Jurkat, Clone E6-1 (cell line): ENCODE data around the gene IL34.

ENCODE experiments used
- DNase-seq: peaks from one replicate; pipeline ENCODE4 v3.0.0-alpha.2; 2011; ENCODE audit warnings: low read depth, low spot score
- H3K4me3 ChIP-seq: 2 replicates; pipeline ENCODE4 v1.5.1; 2011; ENCODE audit warnings: mild to moderate bottlenecking, low read length, control low read depth, moderate library complexity

Gene IL34

DNA sequence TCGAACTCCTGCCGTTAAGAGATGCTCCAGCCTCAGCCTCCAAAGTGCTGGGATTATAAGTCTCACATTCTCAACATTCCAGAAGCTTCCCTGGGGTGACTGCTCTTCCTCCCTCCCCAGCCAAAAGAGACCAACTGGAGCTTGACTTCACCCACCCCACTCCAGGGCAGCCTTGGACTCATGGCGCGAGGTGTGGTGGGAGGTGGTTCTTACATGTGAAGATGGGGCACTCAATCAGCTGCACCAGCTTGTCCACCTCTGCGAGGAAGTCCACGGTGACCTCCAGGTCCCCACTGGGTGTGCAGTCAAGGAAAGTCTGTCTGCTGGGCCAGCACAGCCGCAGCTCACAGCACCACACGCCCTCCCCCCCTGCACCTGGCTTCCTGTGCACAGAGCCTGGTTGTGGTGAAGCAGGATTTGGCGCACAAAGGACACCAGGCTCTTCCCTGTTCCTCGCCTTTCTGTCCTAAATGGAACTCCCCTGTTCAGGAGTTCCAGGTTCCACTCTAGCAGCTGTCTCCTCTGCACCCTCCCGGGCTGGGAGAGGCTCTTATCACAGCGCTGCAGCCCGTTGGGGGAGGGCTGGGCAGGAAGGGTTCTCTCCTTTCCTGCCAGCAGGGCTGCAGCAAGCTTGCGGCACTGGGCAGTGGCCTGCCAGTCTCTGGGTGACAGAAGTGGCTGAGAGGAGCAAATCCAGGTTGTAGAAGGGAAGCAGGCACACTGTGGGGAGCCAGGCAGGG lies 49.1 kb downstream of the IL34 start:
- H3K4me3 ChIP-seq = peak overlapping the region; percentile 37
- peak; percentile 82 for DNase-seq

GRCh38 chr16:70696355-70696754 lies 50.0 kb downstream of the IL34 start:
- no peak overlapping the region for H3K4me3 ChIP-seq

DNA sequence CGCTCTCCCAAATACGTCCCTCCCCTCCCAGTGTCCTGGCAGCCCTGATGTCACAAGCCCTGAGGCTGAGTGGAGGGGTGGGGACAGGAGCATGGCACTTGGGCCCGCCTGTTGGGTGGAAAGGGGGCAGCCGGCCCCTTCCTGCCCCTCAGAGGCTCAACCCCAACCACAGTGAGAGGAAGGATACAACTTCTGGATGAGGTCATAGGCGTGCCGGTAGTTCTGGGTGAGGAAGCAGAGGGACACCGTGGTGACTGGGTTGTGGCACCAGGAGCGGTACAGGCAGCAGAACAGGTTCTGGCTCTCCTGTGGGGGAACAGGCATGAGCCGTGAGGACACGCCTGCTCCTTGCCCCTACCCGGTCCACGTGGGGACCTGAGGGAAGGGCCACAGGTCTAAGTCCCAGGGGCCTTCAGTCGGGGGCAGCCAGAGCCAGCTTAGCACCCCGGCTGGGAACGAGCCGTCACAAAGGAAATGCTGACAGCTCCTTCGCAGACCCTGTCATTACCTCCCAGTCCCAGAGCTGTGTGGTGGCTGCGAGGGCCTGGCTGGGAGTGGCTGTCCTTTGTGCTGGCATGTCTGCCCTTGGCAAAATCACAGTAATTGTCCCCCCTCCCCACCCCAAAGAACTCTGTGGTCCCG lies 50.7 kb downstream of the IL34 start:
- H3K4me3 ChIP-seq = no peak overlapping the region
- DNase-seq = peak; percentile 78

More at GRCh38 chr16:70696355-70696754, 50.0 kb downstream of the IL34 start:
- DNase-seq = no peak

DNA sequence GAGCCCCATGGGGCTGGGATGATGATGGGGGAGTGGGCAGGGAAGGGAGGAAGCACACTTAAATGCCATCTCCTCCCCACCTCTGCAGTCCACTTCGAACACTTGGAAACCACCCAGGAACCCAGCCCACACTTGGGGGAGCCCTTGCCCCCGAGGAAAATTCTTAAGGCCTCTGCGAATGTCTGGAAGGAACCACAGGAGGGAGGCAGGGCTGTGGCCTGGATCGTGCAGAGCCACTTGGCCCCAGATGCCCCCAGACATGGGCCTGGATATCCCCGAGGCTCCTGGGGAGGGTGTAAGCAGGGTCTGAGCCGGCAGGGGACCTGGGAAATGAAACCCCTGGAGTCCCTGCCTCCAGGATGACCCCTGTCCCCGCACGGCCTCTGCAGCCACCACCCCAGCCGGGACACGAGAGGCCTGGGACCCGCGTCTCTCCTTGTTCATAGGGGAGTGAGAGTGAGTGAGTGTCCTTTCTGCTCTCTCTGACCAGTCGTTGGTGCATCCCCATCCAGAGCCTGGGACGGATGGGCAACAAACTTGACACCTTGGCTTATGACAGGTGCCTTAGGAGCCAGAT lies 51.3 kb downstream of the IL34 start:
- DNase-seq = no peak
- no peak overlapping the region for H3K4me3 ChIP-seq

GRCh38 chr16:70698901-70699300 lies 52.5 kb downstream of the IL34 start:
- DNase-seq = no peak
- no peak overlapping the region for H3K4me3 ChIP-seq

GRCh38 chr16:70699696-70700095 lies 53.3 kb downstream of the IL34 start:
- no peak for DNase-seq
- H3K4me3 ChIP-seq = no peak overlapping the region

GRCh38 chr16:70700101-70701020 lies 54.0 kb downstream of the IL34 start:
- DNase-seq = no peak
- no peak overlapping the region for H3K4me3 ChIP-seq

- DNase-seq = no peak
- H3K4me3 ChIP-seq = no peak overlapping the region
These were observed 54.7 kb downstream of the IL34 start for GRCh38 chr16:70701036-70701435.

DNA sequence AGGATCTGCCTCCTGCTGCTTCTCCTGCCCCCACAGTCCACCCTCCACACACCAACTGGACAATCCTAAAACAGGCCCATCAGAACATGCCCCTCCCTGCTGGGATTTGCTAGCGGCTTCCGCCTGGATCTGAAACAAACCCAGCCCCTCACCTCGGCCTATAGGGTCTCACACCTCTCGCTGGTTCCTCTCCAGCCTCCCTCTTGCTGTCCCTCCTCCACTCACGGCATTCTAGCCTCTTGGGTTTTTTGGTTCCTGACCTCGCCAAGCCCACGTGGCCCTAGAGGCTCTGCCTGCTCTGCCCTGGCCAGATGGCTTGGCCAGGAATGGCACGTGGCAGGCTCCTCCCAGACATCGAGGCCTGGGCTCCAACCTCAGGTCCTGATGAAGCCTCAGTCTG lies 55.2 kb downstream of the IL34 start:
- DNase-seq = no peak
- H3K4me3 ChIP-seq = no peak overlapping the region

DNA sequence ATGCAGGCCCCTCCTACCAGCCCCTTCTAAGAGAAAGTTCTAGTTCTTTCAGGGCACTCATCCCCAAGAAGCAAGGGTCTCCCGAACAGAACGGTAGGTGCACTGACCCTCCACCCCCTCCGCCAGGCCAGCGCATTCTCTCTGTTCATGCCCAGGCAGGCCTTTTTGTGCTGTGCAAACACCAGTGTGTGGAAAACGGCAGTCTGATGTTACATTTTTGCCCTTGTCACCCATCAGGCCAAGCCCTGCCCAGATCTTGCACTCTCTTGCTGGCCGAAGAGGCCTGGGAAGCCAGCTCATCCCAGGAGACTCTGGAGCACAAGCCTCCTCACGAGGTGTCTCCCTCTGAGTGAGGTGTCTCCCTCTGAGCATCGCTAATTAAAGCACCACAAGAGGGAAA lies 55.6 kb downstream of the IL34 start:
- no peak for DNase-seq
- no peak overlapping the region for H3K4me3 ChIP-seq

- no peak for DNase-seq
- no peak overlapping the region for H3K4me3 ChIP-seq
These were observed 56.3 kb downstream of the IL34 start for GRCh38 chr16:70702624-70703023.

DNA sequence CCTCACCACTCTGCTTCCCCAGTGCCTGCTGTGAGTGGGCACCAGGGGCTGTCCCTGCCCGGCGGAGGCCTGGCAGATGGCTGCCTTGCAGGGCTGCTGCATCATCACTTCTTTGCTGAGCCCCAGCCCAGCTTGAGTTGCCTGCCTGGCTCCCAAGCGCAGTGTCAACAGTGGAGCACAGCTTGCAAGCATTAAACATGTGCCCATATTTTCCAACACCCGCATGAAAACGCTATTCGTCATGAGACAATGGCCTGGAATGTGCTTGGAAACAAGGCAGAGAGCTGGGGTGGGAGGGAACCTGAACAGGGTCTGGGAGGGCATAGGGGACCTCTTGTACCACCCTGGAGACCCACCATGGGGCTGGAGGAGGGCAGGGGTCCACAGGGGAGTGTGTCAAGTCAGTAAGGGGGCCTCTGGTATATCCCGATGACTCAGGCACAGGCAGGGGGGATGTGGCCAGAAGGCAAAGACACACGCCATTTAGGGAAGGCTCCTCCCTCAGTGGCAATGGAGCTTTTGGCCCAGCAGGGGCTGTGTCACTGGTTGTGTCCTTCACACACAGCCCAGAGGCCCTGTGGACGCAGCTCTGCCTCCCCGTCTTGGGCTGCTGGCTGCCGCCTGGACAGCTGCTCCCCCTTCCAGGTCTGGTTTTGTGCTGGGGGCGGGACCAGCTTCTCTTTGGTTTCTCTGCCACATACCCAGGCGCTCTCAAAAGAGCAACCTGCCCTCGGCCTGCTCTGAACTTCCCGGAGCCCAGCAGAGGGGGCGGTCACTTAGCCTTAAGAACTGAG lies 56.9 kb downstream of the IL34 start:
- H3K4me3 ChIP-seq = no peak overlapping the region
- DNase-seq = no peak

DNA sequence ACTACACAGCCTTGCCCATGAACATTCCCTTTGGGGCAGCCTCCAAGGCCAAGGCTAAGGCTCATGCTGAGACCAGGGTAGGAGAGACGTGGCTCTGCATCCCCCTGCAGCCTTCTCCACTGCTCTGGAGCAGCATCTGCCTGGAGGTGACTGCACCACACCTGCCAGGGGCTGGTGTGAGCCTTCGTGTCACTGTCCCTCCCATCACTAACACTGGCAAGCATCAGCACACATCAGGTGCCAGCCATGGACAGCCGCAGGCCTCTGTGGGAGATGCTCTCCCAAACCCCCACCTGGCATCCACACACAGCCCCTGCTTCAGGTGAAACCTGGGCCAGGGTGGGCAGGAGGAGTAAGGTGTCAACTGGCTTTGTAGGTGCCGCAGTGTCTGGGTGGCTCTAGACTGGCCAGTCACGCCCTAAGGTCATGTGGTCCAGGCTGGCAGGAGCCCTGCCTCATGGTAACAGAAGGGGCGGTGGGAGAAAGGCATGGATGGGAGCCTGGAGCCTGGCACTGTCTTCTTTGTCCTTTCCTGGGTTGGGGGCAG lies 57.5 kb downstream of the IL34 start:
- no peak overlapping the region for H3K4me3 ChIP-seq
- DNase-seq = no peak

GRCh38 chr16:70704586-70704985 lies 58.2 kb downstream of the IL34 start:
- no peak for DNase-seq
- no peak overlapping the region for H3K4me3 ChIP-seq

GRCh38 chr16:70705056-70705455 lies 58.7 kb downstream of the IL34 start:
- no peak for DNase-seq
- H3K4me3 ChIP-seq = no peak overlapping the region

GRCh38 chr16:70706948-70707465 lies 60.6 kb downstream of the IL34 start:
- H3K4me3 ChIP-seq = no peak overlapping the region

DNA sequence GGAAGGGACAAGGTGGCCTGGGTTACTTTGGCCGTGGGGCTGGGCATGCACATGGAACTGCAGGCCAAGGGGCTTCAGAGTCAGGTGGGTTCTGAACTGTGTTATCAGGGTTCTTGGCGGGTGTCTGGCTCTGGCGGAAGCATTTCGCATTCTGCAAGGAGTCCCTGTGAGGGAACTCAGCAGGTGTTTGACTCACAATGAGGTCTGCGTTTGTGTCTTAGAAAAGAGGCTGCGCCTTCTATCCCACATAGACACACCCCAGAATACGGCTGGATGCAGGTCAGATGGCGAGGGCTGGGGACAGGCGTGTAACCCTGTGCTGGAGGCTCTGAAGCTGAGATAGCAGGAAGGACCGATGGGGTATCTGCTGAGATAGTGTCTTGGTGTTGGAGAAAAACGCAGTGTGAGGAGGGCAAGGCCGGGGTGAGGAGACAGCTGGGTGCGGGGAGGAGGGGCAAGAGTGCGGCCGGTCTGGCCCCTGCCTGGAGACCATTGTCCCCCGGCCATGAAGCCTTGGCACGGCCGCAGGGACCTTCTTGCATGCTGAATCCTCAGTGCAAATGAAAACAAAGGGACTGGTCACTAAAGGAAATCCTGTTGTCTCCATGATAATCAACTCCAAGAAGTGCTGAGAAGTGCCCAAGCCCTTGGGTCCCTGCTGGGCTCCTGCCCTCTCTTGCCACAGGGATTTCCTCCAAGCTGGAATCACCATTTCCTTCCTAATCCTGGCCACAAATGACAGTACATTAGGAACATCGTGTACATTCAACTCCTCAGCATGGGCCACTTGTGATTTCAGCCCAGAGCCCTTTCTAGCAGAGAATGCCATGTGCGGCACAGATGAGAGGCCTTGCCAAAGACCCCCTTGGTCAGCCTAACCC lies 62.2 kb downstream of the IL34 start:
- DNase-seq = no peak
- H3K4me3 ChIP-seq = no peak overlapping the region

More at GRCh38 chr16:70706948-70707465, 60.6 kb downstream of the IL34 start:
- no peak for DNase-seq
